Tongue (tissue), 2 donors: ENCODE data around the gene CAMTA1. TPM values are rescaled to one million over a fixed set of nuclear protein-coding genes. Genes with fewer than 3 reads are reported as not detected.
A peak's percentile ranks its signal among the peaks of the same experiment; 100 is the strongest.

ENCODE experiments used
- DNase-seq: peaks from one replicate; pipeline ENCODE4 v3.0.0-alpha.2; 2015
- total RNA-seq: library from RNA; depleted of rRNA; stranded (reverse); fragments of >200 nt; gene quantifications from one replicate; pipeline ENCODE4 v1.2.3, GENCODE V29; 2014

The CAMTA1 gene
- total RNA-seq, 1 donor from 2014 or later: 60.6 TPM

DNA sequence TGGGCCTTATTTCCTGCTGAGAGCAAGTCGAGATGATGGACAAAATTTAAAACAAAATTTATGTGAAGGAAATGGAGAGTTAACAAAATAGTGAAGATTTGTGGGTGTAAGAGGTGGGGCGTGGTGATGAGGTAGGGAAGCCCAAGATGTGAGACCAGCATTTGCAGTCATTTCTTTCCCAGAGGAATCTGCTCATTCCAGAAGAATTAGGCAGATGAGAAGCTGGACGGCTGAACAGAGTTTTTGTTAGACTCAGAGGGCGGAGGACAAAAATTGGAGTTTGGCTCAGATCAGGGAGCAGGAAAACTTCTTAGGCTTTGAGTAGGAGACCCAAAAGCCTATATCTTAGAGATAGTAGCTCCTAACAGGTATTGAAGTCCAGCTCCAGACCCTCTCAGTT, 65.3 kb downstream of the CAMTA1 start:
- DNase-seq: no peak

DNA sequence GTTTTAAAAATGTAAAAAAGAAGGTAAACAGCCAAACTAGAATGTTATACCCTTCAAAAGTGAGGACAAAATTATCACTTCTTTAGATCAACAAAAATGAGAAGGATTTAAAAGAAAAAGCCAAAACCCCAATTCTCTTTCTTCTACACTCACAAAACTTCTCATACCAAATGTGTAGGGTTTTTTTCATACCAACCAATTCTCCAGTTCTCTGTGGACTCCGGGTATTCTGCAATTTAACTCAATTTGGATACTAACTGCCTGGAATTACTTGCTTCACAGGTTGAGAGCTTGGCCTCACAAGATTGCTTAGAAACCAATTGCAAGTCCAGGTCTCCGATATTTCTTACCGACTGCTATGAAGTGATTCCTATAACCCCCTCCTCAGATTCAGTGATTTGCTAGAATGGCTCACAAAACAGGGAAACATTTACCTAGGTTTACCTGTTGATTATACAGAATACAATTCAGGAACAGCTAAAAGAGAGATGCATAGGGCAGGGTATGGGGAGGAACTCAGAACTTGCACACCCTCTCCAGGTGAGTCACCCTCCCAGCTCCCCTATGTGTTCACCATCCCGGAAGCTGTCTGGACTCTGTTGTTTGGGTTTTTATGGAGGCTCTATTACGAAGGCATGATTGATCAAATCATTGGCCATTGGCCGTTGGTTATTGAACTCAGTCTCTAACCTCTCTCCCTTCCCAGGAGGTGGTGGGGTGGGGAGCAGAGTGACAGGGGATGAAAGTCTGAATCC, 67.1 kb downstream of the CAMTA1 start:
- DNase-seq: no peak

DNA sequence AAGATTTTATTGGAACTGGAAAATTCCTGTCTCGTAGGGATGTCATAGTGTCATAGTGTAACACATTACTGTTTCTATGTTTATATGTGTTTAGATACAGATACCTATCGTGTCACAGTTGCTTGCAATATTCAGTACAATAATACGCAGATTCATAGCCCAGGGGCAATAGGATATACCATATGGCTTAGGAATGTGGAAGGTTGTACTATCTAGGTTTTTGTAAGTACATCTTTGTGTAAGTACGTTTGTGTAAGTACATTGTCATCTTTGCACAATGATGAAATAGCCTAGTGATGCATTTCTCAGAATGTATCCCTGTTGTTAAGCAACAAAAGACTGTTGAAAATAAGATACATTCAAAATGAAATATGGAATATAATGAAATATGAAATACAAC, 68.9 kb downstream of the CAMTA1 start:
- no peak for DNase-seq

DNA sequence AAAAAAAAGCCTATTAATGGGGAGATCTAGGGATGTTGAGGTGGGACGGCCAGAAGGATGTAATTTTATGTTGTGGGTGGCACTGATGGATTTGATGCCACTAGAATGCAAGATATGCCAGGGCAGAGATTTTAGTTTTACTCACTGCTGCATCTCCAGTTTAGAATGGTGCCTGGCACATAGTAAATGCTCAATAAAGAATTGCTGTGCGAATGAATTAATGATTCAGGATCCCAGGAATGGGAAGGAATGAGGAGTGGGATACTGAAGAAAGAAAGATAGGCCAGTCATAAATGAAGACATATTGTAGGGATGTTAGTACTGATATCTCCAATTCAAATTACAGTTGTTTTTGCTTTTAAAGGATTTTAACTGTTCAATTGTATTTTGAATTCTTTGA, 72.6 kb downstream of the CAMTA1 start:
- DNase-seq: no peak

DNA sequence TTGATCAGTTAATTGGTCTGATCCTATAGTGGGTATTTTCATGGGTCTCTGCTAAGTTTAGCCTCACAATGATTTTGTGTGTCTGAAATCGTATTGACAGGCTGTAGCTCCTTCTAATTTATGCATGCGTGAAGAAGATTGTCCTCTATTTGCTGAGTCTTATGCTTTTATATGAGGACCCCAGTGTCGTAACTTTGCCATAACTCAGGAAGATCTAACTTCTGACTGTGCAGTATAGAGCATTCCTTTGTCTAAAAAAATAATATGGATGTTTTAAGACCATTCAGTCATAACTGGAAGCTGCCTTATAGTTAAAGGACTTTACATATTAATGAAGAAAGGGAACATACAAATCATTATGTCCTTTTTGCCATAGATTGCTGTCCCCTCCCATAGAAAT, 73.3 kb downstream of the CAMTA1 start:
- DNase-seq: no peak

DNA sequence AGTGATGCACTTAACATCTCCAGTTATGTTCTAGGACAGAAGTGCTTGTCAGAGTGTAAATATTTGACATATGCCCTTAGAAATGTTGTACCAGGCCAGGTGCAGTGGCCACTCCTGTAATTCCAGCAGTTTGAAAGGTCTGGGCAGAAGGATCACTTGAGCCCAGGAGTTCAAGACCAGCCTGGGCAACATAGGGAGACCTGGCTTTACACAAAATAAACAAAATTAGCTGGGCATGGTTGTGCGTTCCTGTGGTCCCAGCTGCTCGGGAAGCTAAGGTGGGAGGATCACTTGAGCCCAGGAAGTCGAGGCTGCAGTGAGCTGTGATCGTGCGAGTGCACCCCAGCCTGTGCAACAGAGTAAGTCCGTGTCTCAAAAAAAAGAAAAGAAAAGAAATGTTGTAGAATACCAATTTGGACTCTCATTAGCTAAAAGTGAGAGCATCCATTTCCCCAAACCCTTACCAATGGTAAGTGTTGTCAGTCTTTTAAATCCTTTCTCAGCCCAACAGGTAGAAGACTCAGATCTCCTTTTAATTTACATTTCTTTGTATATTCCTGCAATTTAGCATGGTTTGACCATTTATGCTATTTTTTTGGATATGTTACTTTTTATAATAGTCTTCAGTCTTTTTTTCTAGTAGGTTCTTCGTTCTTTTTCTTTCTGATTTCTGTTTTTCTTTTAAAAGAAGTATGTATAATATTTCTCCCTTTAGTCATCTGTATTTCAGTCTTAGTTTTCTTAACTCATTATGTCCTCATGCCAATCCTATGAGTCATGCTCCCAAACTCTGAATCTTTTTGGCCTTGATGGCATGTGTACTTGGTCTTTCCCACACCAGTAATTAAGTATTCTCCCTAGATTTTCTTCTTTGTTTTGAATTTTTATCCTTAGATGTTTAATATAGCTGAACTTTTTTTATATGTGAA, 74.4 kb downstream of the CAMTA1 start:
- peak; percentile 23 for DNase-seq

DNA sequence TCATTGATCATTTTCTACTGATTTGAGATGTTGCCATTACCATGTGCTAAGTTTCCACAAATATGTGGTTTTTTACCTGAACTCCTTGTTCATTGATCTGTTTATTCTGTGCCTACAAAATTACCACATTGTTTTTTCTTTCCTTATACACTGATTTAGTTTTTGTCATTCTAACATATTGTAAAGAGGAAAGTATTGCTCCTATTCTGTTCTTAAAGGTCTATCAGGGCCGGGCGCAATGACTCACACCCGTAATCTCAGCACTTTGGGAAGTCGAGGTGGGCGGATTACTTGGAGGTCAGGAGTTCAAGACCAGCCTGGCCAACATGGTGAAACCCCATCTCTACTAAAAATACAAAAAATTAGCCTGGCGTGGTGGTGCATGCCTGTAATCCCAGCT, 75.1 kb downstream of the CAMTA1 start:
- no peak for DNase-seq

DNA sequence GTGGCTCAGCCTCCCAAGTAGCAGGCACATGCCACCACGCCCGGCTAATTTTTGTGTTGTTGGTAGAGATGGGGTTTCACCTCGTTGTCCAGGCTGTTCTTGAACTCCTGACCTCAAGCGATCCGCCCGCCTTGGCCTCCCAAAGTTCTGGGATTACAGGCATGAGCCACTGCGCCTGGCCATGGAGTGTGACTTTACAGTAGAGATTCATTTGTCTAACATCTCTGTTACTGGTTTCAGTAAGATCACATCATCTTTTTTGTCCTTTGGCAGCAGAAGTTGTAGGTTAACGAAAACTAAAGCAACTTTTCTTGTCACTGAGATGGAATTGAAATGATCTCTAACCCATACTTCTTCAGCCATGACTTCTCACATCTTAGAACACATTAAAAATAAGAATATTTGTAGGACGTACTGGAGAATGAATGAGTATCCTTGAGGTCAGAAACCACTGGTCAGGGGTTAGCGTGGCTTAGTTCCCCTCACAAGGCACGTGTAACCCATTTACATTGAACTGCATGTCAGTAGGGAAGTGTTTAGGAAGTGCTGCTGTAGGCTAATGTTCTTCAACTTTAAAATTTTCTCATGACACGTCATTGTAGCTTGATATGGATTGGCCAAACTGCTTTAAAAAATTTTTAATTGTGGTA, 75.9 kb downstream of the CAMTA1 start:
- DNase-seq: no peak

DNA sequence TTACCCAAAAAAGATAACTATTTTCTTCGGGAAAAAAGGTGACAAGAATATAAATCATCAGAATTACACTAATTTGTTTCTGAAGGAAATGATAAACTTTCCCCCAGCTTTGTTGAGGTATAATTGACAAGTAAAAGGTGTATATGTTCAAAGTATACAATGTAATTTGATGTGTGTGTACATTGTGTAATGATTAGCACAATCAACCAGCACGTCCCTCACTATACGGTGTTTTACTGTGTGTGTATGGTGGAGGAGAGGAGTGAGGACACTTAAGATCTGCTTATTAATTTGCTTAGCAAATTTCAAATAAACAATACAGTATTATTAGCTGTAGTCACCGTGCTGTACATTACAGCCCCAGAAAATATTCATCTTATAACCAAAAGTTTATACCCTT, 77.7 kb downstream of the CAMTA1 start:
- DNase-seq: no peak

DNA sequence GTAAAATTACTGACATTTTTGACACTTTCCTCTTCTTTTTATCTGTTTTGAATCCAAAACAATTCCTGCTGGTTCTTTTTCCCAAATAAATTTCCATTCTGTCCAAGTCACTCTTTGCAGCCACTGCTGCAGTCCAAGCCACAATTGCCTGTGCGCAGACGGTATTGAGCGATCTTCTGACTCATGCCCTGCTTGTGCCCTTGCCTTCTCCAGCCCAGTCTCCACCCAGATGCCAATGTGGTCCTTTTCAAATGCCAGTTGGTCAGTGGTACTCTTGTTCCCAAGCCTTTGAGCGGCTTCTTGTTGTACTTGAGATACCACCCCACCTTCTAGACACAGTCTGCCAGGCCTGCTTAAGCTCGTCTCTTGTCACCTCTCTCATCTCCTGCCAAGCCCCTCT, 78.9 kb downstream of the CAMTA1 start:
- DNase-seq: no peak

DNA sequence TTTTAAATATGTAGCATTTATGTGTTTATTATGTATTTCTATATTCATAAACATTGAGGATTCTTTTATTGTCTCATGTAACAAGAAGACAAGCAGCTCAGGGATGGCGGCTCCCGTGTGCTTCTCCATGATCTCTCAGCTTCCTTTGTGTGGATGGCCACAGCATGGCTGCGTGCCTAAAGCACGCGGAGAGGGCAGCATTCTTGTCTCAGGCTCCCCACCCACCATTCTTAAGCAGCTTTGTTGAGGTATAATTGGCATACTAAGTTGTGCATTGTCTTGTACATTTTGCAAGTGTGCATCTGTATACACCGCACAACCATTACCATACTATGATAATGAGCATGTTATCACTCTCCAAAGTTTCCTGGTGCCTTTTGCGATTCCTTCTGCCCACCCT, 81.6 kb downstream of the CAMTA1 start:
- no peak for DNase-seq

DNA sequence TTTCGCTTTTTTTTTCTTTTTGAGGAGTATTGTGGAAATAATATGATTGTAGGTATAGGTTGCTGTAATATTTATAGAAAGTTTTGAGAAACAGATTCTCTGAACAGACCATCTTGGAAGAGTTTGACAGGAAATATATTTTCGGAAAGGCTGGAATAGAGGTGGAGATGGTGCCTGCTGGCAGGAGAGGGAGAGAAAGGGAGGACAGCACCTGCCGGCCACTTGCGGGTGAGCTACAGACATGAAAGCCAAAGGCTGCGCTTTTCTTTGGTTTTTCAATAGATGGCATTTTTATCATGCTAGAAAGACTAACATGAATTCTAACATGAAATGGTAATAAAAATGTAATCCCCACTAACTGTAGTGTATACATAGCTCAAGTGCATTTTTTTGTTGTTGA, 82.1 kb downstream of the CAMTA1 start:
- no peak for DNase-seq

DNA sequence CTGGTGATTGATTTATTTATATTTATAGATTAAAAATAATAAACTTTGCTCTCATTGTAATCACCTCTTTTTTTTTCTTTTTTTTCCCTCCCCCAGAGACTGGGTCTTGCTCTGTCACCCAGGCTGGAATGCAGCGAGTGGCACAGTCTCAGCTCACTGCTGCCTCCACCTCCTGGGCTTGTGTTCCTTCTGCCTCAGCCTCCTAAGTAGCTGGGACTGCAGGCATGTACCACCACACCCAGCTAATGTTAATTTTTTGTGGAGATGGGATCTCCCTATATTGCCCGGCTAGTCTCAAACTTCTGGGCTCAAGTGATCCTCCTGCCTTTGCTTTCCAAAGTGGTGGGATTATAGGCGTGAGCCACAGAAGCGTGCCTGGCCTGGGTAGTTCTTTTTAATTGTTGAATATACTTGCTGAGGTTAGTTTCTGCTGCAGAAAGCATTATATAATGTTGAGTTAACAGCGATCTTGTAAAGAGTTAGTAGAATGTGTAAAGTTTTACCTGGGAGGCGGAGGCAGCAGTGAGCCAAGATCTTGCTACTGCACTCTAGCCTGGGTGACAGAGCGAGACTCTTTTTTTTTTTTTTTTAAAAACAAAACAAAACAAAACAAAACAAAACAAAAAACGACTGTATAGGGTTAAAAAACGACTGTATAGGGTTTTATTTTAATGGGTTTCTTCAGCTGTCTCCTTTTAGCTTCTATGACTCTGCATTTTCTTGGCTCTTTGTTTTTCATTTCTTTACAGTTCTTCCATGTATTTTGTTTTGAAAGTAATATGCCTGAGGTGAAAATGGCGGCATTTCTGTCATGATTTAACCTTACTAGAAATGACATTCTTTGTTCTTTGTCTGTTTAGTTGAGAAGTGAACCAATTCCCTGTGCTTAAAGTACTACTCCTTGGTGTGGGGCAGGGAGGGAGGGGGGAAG, 82.7 kb downstream of the CAMTA1 start:
- DNase-seq: no peak

DNA sequence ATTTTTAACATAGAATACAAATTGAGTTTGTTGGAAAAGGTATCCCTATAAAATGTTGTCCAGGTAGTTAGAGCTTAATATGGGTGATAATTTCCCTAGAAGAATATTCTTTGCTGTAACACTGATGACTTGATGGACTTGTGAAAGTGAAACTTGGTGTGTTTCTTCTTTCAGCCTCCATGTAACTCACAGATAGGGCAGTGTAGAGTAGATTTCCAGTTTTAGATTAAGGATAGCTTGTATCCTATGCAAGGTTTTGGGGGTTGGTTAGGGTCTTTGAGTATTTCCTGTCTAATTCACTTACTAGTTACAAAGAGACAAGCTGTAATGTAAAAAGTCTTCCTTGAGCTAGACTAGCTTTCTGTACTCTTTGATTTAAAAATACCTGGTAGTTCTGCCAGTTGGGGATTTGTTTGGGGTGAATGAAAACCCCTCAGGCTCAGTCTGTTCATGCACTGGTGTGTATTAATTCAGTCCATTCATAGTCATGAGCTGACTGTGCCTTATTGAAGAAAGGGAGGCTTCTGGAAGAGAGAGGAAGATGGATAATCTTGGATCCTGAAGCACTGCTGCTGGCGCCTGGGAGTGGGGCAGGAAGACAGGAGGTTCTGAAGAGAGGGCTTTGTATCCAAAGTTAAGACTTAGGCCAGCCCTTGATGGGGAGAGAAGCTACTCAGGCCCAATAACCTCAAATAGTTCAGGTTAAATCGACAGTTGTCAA, 83.6 kb downstream of the CAMTA1 start:
- peak; percentile 13 for DNase-seq

DNA sequence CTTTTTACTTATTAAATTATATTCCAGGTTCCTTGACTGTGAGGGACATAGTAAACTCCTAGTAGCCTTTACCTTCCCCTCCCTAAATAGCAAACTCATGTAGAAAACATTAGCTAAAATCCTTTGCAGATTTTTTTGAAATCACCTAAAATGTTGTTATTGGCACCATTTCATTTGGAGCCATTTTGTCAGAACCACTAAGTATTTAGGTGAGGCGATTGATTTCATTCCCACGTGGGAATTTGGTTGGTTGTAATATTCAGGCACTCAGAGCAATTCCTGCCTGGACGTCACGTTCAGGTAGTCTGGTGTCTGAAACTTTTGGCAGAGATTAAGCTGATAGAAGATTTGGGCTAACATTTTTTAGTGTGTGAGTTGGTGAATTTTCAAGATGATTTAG, 84.3 kb downstream of the CAMTA1 start:
- no peak for DNase-seq

DNA sequence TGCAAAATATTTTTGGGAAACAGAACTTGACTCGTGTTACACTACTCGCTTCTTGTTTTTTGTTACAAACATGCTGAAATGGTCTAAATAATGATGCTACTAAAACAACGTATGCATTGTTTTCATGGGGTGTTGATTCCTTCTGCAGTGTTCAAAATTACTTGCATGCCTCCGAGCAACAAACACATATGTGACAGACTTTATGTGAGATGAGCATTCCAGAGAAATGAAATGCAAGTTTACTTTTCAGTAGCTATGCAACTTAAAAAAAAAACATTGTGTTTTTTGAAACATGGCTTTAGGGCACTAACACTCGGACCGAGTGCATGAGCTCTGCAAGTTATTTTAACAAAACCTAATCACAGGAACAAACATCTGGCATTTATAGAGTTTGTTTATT, 84.8 kb downstream of the CAMTA1 start:
- DNase-seq: peak; percentile 32

DNA sequence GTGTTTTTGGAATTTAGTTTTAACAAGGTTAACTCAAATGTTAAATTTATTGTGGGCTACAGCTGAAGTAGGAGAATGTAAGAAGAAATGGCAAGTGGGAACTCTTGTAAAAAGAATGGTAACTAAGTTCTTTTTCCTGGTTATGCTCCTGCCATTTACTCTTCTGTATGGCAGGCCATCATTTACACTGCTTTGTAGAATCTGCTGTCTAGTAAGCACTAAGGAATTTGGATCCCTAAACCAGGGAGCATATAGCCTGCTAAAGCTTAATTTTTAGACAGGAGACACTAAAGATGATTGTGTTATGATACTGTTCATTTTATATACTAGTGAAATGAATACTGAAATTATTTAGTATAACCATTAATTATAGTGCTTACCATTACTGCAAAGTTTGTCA, 85.3 kb downstream of the CAMTA1 start:
- DNase-seq: peak; percentile 8

DNA sequence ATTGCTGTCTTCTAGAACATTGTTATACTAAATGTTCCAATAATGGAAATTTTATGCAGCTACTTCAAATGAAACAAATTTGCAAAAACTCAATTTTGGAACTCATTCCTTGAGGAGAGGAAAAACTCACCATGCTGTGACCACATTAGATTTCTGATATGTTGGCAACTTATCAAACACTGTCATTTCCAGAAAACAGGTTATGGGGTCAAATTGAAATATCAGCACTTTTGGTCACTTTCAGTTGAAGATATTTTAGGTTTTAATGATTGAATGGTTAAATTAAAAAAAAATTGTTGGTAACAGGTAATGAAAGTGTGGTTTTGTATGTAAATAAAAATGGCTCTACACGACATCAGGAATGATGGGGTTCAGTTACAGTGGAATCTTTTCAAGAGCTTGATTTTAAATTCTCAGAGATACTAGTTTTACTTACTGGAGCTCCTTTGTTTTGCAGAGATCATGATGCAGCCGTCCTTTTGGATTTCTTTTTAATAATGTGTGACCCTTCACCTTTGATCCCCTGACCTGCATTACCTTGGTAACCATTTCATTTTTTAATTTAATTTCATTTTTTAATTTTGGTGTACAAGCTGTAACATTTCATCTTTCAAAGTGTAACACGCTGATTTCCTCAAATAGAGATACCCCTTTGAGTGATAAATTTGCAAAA, 86.2 kb downstream of the CAMTA1 start:
- DNase-seq: no peak

DNA sequence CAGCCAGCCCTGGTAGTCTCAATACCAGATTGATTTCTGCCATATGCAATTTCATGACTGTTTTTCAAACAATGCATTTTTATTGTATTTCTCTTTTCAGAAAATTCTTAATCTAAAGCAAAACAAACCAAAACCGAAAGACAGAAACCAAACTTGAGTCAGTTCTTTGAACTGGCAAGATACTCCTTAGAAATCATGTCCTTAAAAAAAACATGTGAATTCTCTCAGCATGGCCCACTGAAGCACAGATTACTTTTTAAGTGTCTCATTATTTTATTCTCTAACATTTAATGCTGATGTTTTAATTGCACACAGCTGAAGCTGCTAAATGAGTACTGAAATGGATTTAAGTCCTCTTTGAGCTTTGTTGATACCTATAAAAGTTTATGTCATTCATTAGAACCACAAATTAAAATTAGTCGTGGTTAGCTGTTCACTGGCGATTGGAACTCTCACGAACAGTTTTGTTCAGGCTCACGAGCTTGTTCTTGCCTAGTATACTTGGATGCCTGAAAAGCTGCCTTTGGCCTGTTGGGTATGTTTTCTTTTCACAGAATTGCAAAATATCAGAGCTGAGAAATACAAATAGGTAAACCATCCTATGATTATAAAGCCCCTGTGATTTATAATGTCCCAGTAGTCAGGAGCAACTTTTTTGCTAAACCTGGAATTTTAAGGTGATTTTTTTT, 87.5 kb downstream of the CAMTA1 start:
- no peak for DNase-seq
